Uterus (tissue), 4 donors: ENCODE results near the gene MYPN. TPM values are rescaled to one million over a fixed set of nuclear protein-coding genes. Genes with fewer than 3 reads are reported as not detected.
"Not testable (repeated sequence)": the region's sequence is repeated elsewhere in the genome, so short reads cannot be mapped to it uniquely, and the experiment has no call there.

ENCODE experiments used
- DNase-seq, 2 donors: peaks; one replicate each; pipeline ENCODE4 v3.0.0-alpha.2; 2019 to 2020
- H3K27ac ChIP-seq, 2 donors: fragments of 200-600 bp; sonication (generic); 1 replicate in 1 of 2; 2 replicates in 1 of 2; pipeline ENCODE4 v1.5.1; 2016 to 2018
- H3K27me3 ChIP-seq, 2 donors: fragments of 200-600 bp; sonication (generic); one replicate each; pipeline ENCODE4 v1.5.1; 2018 to 2019; ENCODE audit warnings: control low read depth in 1 of 2
- H3K36me3 ChIP-seq, 2 donors: fragments of 200-600 bp; sonication (generic); one replicate each; pipeline ENCODE4 v1.5.1; 2019; ENCODE audit warnings: control low read depth in 1 of 2
- H3K4me1 ChIP-seq, 2 donors: fragments of 200-600 bp; sonication (generic); one replicate each; pipeline ENCODE4 v1.5.1; 2018 to 2019; ENCODE audit warnings: control low read depth in 1 of 2
- H3K4me3 ChIP-seq, 2 donors: fragments of 200-600 bp; sonication (generic); 1 replicate in 1 of 2; 2 replicates in 1 of 2; pipeline ENCODE4 v1.5.1; 2018 to 2019; ENCODE audit warnings: mild to moderate bottlenecking in 1 of 2
- H3K9me3 ChIP-seq, 2 donors: fragments of 200-600 bp; sonication (generic); one replicate each; pipeline ENCODE4 v1.5.1; 2019; ENCODE audit warnings: control low read depth in 1 of 2
- CTCF ChIP-seq, 4 experiments: fragments of 200-600 bp in 2 of 4; fragments of 450-650 bp in 2 of 4; sonication (generic) in 2 of 4; IDR thresholded peaks; one replicate each; pipeline ENCODE4 v1.5.1; 2016 to 2019; ENCODE audit warnings: antibody characterized with exemption in 4 of 4, mild to moderate bottlenecking in 2 of 4, moderate library complexity in 1 of 4
- POLR2A ChIP-seq, 2 donors: fragments of 450-650 bp; IDR thresholded peaks; one replicate each; pipeline ENCODE4 v1.6.1; 2016; ENCODE audit warnings: antibody characterized with exemption in 2 of 2, mild to moderate bottlenecking in 1 of 2, moderate library complexity in 1 of 2
- intact Hi-C: fragments of 100-400 bp; cut with DNase I; formaldehyde crosslinking; loops from one replicate; pipeline ENCODE4 v1.15.1; 2023; ENCODE audit warnings: low total_unique reads
- total RNA-seq, 4 donors: library from RNA; depleted of rRNA in 3 of 4; stranded (reverse); fragments of >200 nt in 3 of 4; gene quantifications; one replicate each; pipeline versions ENCODE4 v1.1.0 to v1.2.4, GENCODE V29; 2014 to 2023
- donor health status: DM: yes; HTN: yes; CAD: no.

The MYPN gene
- total RNA-seq, 4 donors from 2014 or later: not detected

GRCh38 chr10:68156373-68157185, 47.3 kb downstream of the MYPN start:
- intact Hi-C loops: no loop called here
- DNase-seq: peak; percentile 42 to 62
- no peak for TF ChIP-seq POLR2A (IDR thresholded peaks at IDR 0.05)
- TF ChIP-seq CTCF (IDR thresholded peaks at IDR 0.05): peak; percentile 64 to 82 (median 74)
- Histone ChIP-seq H3K4me3 (no peak overlapping the region), H3K36me3 (no peaks in the 10 kb centered on the region), H3K4me1 (no peaks in the 10 kb centered on the region), H3K9me3 (no peaks in the 10 kb centered on the region), H3K27ac (no peak overlapping the region), H3K27me3 (no peaks in the 10 kb centered on the region)

- H3K4me1 ChIP-seq, H3K27ac ChIP-seq, DNase-seq, intact Hi-C loops, H3K9me3 ChIP-seq, H3K4me3 ChIP-seq, H3K27me3 ChIP-seq, H3K36me3 ChIP-seq: not testable (repeated sequence)
Observed at GRCh38 chr10:68157522-68157921, 48.2 kb downstream of the MYPN start.

- H3K4me1 ChIP-seq: no peaks in the 10 kb centered on the region
- H3K27ac ChIP-seq: no peak overlapping the region
- H3K36me3 ChIP-seq: no peaks in the 10 kb centered on the region
- TF ChIP-seq POLR2A (IDR thresholded peaks at IDR 0.05) (no peak), CTCF (IDR thresholded peaks at IDR 0.05) (no peak)
- no peaks in the 10 kb centered on the region for H3K9me3 ChIP-seq
- H3K27me3 ChIP-seq: no peaks in the 10 kb centered on the region
- H3K4me3 ChIP-seq: no peak overlapping the region
- no peak for DNase-seq
- intact Hi-C loops: no loop called here
Observed at GRCh38 chr10:68158031-68158430, 48.7 kb downstream of the MYPN start.

- Histone ChIP-seq H3K9me3 (no peaks in the 10 kb centered on the region), H3K27ac (no peak overlapping the region), H3K4me3 (no peak overlapping the region), H3K27me3 (no peaks in the 10 kb centered on the region), H3K4me1 (no peaks in the 10 kb centered on the region), H3K36me3 (no peaks in the 10 kb centered on the region)
- intact Hi-C loops: no loop called here
- no peak for TF ChIP-seq CTCF (IDR thresholded peaks at IDR 0.05)
- TF ChIP-seq POLR2A (IDR thresholded peaks at IDR 0.05): no peak
- DNase-seq: no peak
Observed at GRCh38 chr10:68163735-68164134, 54.4 kb downstream of the MYPN start.

GRCh38 chr10:68165643-68166042, 56.4 kb downstream of the MYPN start:
- Histone ChIP-seq H3K4me1 (no peaks in the 10 kb centered on the region), H3K9me3 (no peaks in the 10 kb centered on the region), H3K27ac (no peak overlapping the region), H3K27me3 (no peaks in the 10 kb centered on the region), H3K4me3 (no peak overlapping the region), H3K36me3 (no peaks in the 10 kb centered on the region)
- no peak for TF ChIP-seq CTCF (IDR thresholded peaks at IDR 0.05)
- TF ChIP-seq POLR2A (IDR thresholded peaks at IDR 0.05): no peak
- no peak for DNase-seq
- intact Hi-C loops: no loop called here
